Esophagus muscularis mucosa (tissue), 3 donors: ENCODE data around the gene SLBP.

Source experiments
- CTCF ChIP-seq, 3 experiments: fragments of 200-600 bp in 2 of 3; fragments of 450-650 bp in 1 of 3; sonication (generic) in 2 of 3; IDR thresholded peaks; one replicate each; pipeline ENCODE4 v1.5.1; 2017 to 2019; ENCODE audit warnings: antibody characterized with exemption in 3 of 3, mild to moderate bottlenecking in 2 of 3, moderate library complexity in 1 of 3
- POLR2A ChIP-seq: fragments of 450-650 bp; IDR thresholded peaks from one replicate; pipeline ENCODE4 v1.6.1; 2017; ENCODE audit warnings: antibody characterized with exemption, moderate library complexity, mild to moderate bottlenecking, low read depth
- POLR2AphosphoS5 ChIP-seq, 2 donors: sonication (generic); formaldehyde crosslinking; IDR thresholded peaks; one replicate each; pipeline ENCODE4 v1.6.1; 2017; ENCODE audit warnings: antibody characterized with exemption in 2 of 2

- TF ChIP-seq CTCF (IDR thresholded peaks at IDR 0.05) = no peak
- TF ChIP-seq POLR2AphosphoS5 (IDR thresholded peaks at IDR 0.05) = no peak
- no peak for TF ChIP-seq POLR2A
These were observed 36.3 kb downstream of the SLBP start for GRCh38 chr4:1675802-1676137.
